ENCODE results near the gene GSG1. TPM values are rescaled to one million over a fixed set of nuclear protein-coding genes. Genes with fewer than 3 reads are reported as not detected.

GSG1 gene
- total and polyA plus RNA-seq, 2 donors (not counting 3 experiments of a cell fraction or from before 2014, with no cell fraction given), result not detected

GRCh38 chr12:13044906-13045299, 58.6 kb downstream of the GSG1 start:
- H3K9me1 ChIP-seq (replicated peaks; ENCODE audit: control insufficient read depth, extremely low read depth, insufficient read depth, low read length), result no peaks in the 10 kb centered on the region
- peak overlapping the region; percentile 100 for H2AFZ ChIP-seq (ENCODE audit: low read depth, low read length)
- no peaks in the 10 kb centered on the region for H3K36me3 ChIP-seq (ENCODE audit: control insufficient read depth in 2 of 2, extremely low read depth in 1 of 2, insufficient read depth in 2 of 2, low read length in 2 of 2)
- peak overlapping the region; percentile 99 for H3K4me2 ChIP-seq (ENCODE audit: insufficient read depth, low read length)
- POLR2A ChIA-PET, result interaction anchor here (1.0 kb wide), 1 partner anchor 152 kb away, joined by 4 read pairs; the partner anchor contains the start of gene EMP1
- no peaks in the 10 kb centered on the region for H3K9me3 ChIP-seq (replicated peaks; ENCODE audit: control insufficient read depth, insufficient read depth, low read length)
- CTCF ChIA-PET, result interaction anchor here (0.6 to 3.0 kb wide), 24 partner anchors 10 to 190 kb away, joined by 3 to 20 read pairs (median 3); partner anchors contain the start of gene EMP1
- no peaks in the 10 kb centered on the region for H4K20me1 ChIP-seq (replicated peaks; ENCODE audit: control insufficient read depth, extremely low read depth, insufficient read depth, low read length)
- no peak for FAIRE-seq
- H3K4me3 ChIP-seq (replicated peaks in 1 of 3; ENCODE audit: insufficient read depth in 1 of 3, low read depth in 1 of 3, low read length in 3 of 3), result peak overlapping the region; percentile 66 to 85 (median 79)
- H3K27me3 ChIP-seq (ENCODE audit: control insufficient read depth in 2 of 2, insufficient read depth in 2 of 2, low read length in 2 of 2), result peaks cover 2% of the 10 kb centered on the region in 2 experiments
- no peak overlapping the region for H3K27ac ChIP-seq (ENCODE audit: insufficient read depth, low read depth, low read length)
- no peaks in the 10 kb centered on the region for H3K79me2 ChIP-seq (ENCODE audit: control insufficient read depth, insufficient read depth, low read length)
- DNase-seq (ENCODE audit: low read depth, low spot score), result no peak
- peaks cover 12% of the 10 kb centered on the region for H3K4me1 ChIP-seq (ENCODE audit: control insufficient read depth, extremely low read depth, insufficient read depth, low read length)
- TF ChIP-seq GATA2 (IDR thresholded peaks at IDR 0.05; ENCODE audit: insufficient read depth, insufficient read length, low read depth, low read length) (no peak), FOS (IDR thresholded peaks at IDR 0.05; ENCODE audit: borderline replicate concordance, insufficient read depth, low read length) (no peak), CTCF (IDR thresholded peaks at IDR 0.05; ENCODE audit: extremely low read depth in 1 of 2, insufficient read depth in 1 of 2, low read depth in 1 of 2, low read length in 2 of 2) (no peak)
- dilution Hi-C loops (cut with MboI; ENCODE audit: extremely low pct_ligation_motif_present, low sequenced_read_pairs), result no loop called here
- intact Hi-C loops (cut with micrococcal nuclease), result loop anchor here (1.0 to 2.0 kb wide), 2 partner anchors 45 to 54 kb away; partner anchors contain the start of gene HEBP1
- no TSS peak for BruUV-seq (replicated peaks)
- H3K9ac ChIP-seq (replicated peaks; ENCODE audit: extremely low read depth, insufficient read depth, low read length), result peak overlapping the region; percentile 59

Data from endothelial cell of umbilical vein (primary cell).